Measurements from ENCODE around the gene TBC1D14.

The TBC1D14 gene

DNA sequence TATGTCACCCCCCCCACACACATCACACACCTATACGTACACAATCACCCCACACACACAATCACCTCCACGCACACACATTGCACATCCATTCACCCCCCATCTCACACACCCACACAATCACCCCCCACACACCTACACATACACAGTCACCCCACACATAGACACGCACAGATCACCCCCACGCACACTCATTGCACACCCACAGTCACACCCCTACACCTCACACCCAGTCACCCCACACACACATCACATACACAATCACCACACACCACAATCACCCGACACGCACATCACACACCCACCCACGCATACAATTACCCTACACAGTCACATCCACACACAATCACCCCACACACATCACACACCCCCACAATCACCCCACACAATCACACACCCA is 117.7 kb downstream of the TBC1D14 start:
- Histone ChIP-seq H3K36me3 (peaks cover 37 to 94% (median 59%) of the 10 kb centered on the region in 3 donors), H3K27me3 (no peaks in the 10 kb centered on the region), H3K9me3 (no peaks in the 10 kb centered on the region), H3K4me3 (no peak overlapping the region), H3K27ac (no peak overlapping the region), H3K4me1 (no peaks in the 10 kb centered on the region)
- no peak for DNase-seq
- intact Hi-C loops (cut with DNase I; ENCODE audit: low total_unique reads): no loop called here
- TF ChIP-seq, protein P1, sequence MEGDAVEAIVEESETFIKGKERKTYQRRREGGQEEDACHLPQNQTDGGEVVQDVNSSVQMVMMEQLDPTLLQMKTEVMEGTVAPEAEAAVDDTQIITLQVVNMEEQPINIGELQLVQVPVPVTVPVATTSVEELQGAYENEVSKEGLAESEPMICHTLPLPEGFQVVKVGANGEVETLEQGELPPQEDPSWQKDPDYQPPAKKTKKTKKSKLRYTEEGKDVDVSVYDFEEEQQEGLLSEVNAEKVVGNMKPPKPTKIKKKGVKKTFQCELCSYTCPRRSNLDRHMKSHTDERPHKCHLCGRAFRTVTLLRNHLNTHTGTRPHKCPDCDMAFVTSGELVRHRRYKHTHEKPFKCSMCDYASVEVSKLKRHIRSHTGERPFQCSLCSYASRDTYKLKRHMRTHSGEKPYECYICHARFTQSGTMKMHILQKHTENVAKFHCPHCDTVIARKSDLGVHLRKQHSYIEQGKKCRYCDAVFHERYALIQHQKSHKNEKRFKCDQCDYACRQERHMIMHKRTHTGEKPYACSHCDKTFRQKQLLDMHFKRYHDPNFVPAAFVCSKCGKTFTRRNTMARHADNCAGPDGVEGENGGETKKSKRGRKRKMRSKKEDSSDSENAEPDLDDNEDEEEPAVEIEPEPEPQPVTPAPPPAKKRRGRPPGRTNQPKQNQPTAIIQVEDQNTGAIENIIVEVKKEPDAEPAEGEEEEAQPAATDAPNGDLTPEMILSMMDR (IDR thresholded peaks at IDR 0.05): no peak

DNA sequence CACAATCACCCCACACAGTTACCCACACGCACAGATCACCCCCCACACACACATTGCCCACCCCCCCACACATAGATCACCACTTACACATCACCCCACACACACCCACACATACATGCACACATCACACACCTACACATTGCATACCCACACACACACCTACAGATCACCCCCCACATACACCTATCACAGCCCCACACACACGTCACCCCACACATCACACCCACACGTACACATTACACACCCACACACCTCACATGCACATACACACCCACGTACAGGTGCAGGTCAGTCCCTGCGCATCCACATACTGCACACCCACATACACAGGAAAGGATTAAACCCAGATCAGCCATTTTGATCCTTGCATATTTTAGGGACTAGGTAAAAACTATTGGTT is 118.3 kb downstream of the TBC1D14 start:
- Histone ChIP-seq H3K4me1 (no peaks in the 10 kb centered on the region), H3K27me3 (no peaks in the 10 kb centered on the region), H3K36me3 (peaks cover 37 to 94% (median 60%) of the 10 kb centered on the region in 3 donors), H3K9me3 (no peaks in the 10 kb centered on the region), H3K27ac (no peak overlapping the region), H3K4me3 (no peak overlapping the region)
- no peak for DNase-seq
- intact Hi-C loops (cut with DNase I; ENCODE audit: low total_unique reads): no loop called here
- TF ChIP-seq, protein P1 (IDR thresholded peaks at IDR 0.05): no peak

- Histone ChIP-seq H3K36me3 (peaks cover 29 to 84% (median 52%) of the 10 kb centered on the region in 3 donors), H3K4me1 (no peaks in the 10 kb centered on the region), H3K27ac (no peak overlapping the region), H3K9me3 (no peaks in the 10 kb centered on the region), H3K4me3 (no peak overlapping the region), H3K27me3 (no peaks in the 10 kb centered on the region)
- intact Hi-C loops (cut with DNase I; ENCODE audit: low total_unique reads): no loop called here
- TF ChIP-seq, protein P1 (IDR thresholded peaks at IDR 0.05): no peak
- no peak for DNase-seq
Observed at GRCh38 chr4:7029212-7029611, 119.6 kb downstream of the TBC1D14 start.

GRCh38 chr4:7029921-7030320 is 120.3 kb downstream of the TBC1D14 start:
- Histone ChIP-seq H3K4me3 (no peak overlapping the region), H3K27me3 (no peaks in the 10 kb centered on the region), H3K4me1 (no peaks in the 10 kb centered on the region), H3K9me3 (no peaks in the 10 kb centered on the region), H3K36me3 (peaks cover 25 to 77% (median 46%) of the 10 kb centered on the region in 3 donors), H3K27ac (no peak overlapping the region)
- TF ChIP-seq, protein P1 (IDR thresholded peaks at IDR 0.05): no peak
- intact Hi-C loops (cut with DNase I; ENCODE audit: low total_unique reads): no loop called here
- no peak for DNase-seq

DNA sequence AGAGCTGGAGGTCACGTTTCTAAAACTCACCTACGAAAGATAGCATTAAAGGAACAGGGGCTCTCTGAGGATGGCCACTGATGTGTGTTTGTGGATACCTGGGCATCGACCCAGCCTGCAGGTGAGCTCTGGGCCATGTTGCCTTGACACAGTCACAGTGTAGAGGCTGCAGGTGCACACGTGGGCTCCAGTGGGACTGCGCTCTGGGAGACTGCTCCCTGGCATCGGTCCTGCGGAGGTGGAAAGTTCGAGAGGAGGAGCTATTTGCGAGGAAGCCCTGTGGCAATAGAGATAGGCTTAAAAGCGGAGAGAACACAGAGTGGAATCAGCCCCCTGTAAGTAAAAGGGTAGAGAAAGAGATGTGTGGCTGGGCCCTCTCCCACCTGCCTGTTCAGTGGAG is 121.2 kb downstream of the TBC1D14 start:
- intact Hi-C loops (cut with DNase I; ENCODE audit: low total_unique reads): no loop called here

More for the DNA sequence above, 121.2 kb downstream of the TBC1D14 start:
- H3K4me3 ChIP-seq: no peak overlapping the region
- peaks cover 25 to 68% (median 38%) of the 10 kb centered on the region in 3 donors for H3K36me3 ChIP-seq
- TF ChIP-seq, protein P1 (IDR thresholded peaks at IDR 0.05): no peak
- H3K27ac ChIP-seq: no peak overlapping the region
- no peak for DNase-seq
- no peaks in the 10 kb centered on the region for H3K4me1 ChIP-seq
- H3K27me3 ChIP-seq: no peaks in the 10 kb centered on the region
- no peaks in the 10 kb centered on the region for H3K9me3 ChIP-seq
